ENCODE data around the gene IRX4. TPM values are rescaled to one million over a fixed set of nuclear protein-coding genes. Genes with fewer than 3 reads are reported as not detected.
"Not testable (repeated sequence)": the region's sequence is repeated elsewhere in the genome, so short reads cannot be mapped to it uniquely, and the experiment has no call there.

IRX4 gene
- total and polyA plus RNA-seq, 7 donors, result 0.05 to 0.65 (median 0.48) TPM; not detected in 4

DNA sequence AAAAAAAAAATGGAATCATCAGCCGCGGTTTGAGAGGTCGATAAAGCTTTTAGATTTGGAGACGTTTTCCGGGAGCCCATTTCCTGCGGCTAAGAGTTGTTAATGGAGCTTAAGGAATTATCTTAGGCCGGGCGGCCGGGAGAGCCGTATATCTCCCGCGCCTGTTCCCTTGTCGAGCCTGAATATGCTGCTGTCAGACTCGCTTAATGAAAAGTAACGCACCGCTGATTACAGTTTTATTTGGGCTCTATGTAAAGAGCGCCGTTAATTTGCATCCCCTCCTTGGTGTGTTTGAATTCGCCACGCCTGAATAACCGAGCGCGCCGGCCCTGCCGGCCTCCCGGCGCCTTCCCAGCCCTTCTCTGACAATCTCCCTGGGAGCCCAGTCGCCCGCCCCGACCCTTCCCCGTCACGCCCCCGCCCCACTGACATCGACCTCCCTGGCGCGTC is 7.9 kb downstream of the IRX4 start:
- 2 to 6% (median 4%) methylated on average over 35 to 36 of the region's 36 CpGs for WGBS, 3 donors
- no peaks in the 10 kb centered on the region for H3K9me3 ChIP-seq
- no peaks in the 10 kb centered on the region for H3K4me1 ChIP-seq
- DNase-seq, result no peak
- H3K27ac ChIP-seq, result no peak overlapping the region
- peaks cover 0 to 68% (median 25%) of the 10 kb centered on the region in 3 donors for H3K27me3 ChIP-seq (ENCODE audit: insufficient read depth in 3 of 3, low read length in 2 of 3)
- intact Hi-C loops (cut with DNase I), result no loop called here
- TF ChIP-seq, protein P1, sequence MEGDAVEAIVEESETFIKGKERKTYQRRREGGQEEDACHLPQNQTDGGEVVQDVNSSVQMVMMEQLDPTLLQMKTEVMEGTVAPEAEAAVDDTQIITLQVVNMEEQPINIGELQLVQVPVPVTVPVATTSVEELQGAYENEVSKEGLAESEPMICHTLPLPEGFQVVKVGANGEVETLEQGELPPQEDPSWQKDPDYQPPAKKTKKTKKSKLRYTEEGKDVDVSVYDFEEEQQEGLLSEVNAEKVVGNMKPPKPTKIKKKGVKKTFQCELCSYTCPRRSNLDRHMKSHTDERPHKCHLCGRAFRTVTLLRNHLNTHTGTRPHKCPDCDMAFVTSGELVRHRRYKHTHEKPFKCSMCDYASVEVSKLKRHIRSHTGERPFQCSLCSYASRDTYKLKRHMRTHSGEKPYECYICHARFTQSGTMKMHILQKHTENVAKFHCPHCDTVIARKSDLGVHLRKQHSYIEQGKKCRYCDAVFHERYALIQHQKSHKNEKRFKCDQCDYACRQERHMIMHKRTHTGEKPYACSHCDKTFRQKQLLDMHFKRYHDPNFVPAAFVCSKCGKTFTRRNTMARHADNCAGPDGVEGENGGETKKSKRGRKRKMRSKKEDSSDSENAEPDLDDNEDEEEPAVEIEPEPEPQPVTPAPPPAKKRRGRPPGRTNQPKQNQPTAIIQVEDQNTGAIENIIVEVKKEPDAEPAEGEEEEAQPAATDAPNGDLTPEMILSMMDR (IDR thresholded peaks at IDR 0.05), result no peak
- no peak overlapping the region for H3K4me3 ChIP-seq
- ATAC-seq, result no peak
- no peaks in the 10 kb centered on the region for H3K36me3 ChIP-seq (ENCODE audit: insufficient read depth in 1 of 2, low read depth in 1 of 2)

DNA sequence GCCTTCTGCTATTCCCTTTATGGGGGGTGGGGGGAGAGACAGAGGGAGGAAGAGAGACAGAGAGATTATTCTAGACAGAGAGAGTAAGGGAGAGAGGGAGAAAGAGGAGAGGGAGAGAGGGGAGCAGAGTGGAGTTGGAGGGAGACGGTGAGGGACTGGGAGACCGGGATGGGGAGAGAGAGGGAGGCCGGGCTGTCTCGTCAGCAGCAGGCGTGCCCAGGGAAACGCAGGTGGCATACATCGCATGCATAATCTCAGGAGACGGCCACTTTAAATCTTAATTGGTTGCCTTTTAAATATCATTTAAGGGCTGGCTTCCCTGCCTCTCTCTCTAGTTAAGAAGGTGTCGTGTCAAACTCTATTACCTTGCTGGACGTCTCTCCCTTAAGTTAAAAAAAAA is 8.4 kb downstream of the IRX4 start:
- H3K27me3 ChIP-seq (ENCODE audit: insufficient read depth in 3 of 3, low read length in 2 of 3), result peaks cover 0 to 64% (median 25%) of the 10 kb centered on the region in 3 donors
- no peaks in the 10 kb centered on the region for H3K4me1 ChIP-seq
- H3K9me3 ChIP-seq, result no peaks in the 10 kb centered on the region
- 20 to 54% (median 47%) methylated on average over 10 of the region's 10 CpGs for WGBS, 3 donors
- intact Hi-C loops (cut with DNase I), result no loop called here
- no peak for ATAC-seq
- no peak for DNase-seq
- H3K27ac ChIP-seq, result no peak overlapping the region
- H3K36me3 ChIP-seq (ENCODE audit: insufficient read depth in 1 of 2, low read depth in 1 of 2), result no peaks in the 10 kb centered on the region
- H3K4me3 ChIP-seq, result no peak overlapping the region
- TF ChIP-seq, protein P1 (IDR thresholded peaks at IDR 0.05), result no peak

DNA sequence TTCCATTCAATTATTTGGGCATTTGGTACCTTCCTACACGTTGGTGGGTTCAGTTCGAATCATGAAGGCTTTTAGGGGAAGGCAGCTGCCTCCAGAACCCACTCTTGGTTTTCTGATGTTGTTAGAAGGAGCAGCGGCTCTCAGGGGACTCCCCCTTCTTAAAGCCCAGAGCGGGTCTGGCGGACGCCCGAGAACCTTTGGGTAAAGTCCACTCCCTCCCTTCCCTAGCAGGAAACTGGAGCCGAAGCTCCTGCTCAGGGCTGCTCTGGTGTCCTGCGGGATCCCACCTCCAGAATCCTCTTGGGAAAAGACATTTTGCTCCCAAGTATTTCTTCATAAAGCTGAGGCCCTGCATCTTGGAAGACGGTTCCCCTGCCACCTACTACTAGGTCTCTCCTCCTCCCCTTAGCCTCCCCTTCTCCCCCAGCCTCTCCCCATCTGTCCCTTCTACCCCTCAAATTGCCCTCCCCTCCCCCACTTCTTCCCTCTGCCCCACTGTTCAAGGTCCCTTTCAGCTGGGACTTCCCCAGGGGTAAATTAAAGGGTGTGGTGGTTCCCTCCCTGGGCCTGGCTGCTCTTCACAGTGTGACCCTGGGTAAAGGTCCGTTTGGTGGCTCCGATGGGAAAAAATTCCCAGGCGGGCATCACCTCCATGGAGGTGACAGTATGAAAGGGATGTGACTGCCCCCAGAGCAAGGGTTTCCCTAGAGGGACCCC is 9.3 kb downstream of the IRX4 start:
- no peak overlapping the region for H3K27ac ChIP-seq
- no peaks in the 10 kb centered on the region for H3K9me3 ChIP-seq
- peaks cover 0 to 54% (median 19%) of the 10 kb centered on the region in 3 donors for H3K27me3 ChIP-seq (ENCODE audit: insufficient read depth in 3 of 3, low read length in 2 of 3)
- H3K4me3 ChIP-seq, result no peak overlapping the region
- 27 to 45% (median 44%) methylated on average over 13 of the region's 13 CpGs for WGBS, 3 donors
- intact Hi-C loops (cut with DNase I), result no loop called here
- no peaks in the 10 kb centered on the region for H3K36me3 ChIP-seq (ENCODE audit: insufficient read depth in 1 of 2, low read depth in 1 of 2)
- no peak for ATAC-seq
- TF ChIP-seq, protein P1 (IDR thresholded peaks at IDR 0.05), result no peak
- no peak for DNase-seq
- no peaks in the 10 kb centered on the region for H3K4me1 ChIP-seq

DNA sequence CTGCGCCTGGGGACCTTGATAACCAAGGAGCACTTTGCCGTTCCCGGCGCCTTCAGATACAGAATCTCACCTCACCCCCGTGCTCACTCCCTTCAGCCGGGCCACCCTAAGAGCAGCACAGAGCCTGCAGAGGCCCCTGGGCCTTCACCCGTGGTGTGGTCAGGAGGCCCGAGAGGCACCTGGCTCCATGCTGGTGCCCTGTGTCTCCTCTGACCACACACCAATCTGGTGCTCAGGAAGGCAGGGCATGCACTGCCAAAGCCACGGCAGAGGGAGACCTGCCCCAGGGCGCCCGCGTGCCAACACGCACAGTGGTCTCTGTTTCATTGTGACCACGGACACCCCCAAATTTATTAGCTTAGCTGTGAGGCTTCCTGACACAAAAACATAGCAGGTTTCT is 11.3 kb downstream of the IRX4 start:
- peaks cover 0 to 43% (median 11%) of the 10 kb centered on the region in 3 donors for H3K27me3 ChIP-seq (ENCODE audit: insufficient read depth in 3 of 3, low read length in 2 of 3)
- H3K27ac ChIP-seq, result no peak overlapping the region
- no peaks in the 10 kb centered on the region for H3K4me1 ChIP-seq
- 77 to 87% (median 80%) methylated on average over 12 to 14 of the region's 14 CpGs for WGBS, 3 donors
- no peak overlapping the region for H3K4me3 ChIP-seq
- intact Hi-C loops (cut with DNase I), result no loop called here
- TF ChIP-seq, protein P1 (IDR thresholded peaks at IDR 0.05), result no peak
- no peaks in the 10 kb centered on the region for H3K36me3 ChIP-seq (ENCODE audit: insufficient read depth in 1 of 2, low read depth in 1 of 2)
- H3K9me3 ChIP-seq, result no peaks in the 10 kb centered on the region
- DNase-seq, result no peak
- no peak for ATAC-seq

DNA sequence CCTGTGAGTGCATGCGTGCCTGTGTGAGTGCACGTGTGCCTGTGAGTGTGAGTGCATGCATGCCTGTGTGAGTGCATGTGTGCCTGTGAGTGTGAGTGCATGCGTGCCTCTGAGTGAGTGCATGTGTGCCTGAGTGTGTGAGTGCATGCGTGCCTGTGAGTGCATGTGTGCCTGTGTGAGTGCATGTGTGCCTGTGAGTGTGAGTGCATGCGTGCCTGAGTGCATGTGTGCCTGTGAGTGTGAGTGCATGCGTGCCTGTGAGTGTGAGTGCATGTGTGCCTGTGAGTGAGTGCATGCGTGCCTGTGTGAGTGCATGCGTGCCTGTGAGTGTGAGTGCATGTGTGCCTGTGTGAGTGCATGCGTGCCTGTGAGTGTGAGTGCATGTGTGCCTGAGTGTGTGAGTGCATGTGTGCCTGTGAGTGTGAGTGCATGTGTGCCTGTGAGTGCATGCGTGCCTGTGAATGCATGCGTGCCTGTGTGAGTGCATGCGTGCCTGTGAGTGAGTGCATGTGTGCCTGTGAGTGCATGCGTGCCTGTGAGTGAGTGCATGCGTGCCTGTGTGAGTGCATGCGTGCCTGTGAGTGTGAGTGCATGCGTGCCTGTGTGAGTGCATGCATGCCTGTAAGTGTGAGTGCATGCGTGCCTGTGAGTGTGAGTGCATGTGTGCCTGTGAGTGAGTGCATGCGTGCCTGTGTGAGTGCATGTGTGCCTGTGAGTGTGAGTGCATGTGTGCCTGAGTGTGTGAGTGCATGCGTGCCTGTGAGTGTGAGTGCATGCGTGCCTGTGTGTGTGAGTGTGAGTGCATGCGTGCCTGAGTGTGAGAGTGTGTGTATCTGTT is 12.1 kb downstream of the IRX4 start:
- 91 to 96% (median 94%) methylated on average over 21 of the region's 21 CpGs for WGBS, 3 donors

More for the DNA sequence above, 12.1 kb downstream of the IRX4 start:
- H3K4me3 ChIP-seq; H3K4me1 ChIP-seq; ATAC-seq; H3K9me3 ChIP-seq; DNase-seq; H3K27ac ChIP-seq; H3K36me3 ChIP-seq (ENCODE audit: insufficient read depth in 1 of 2, low read depth in 1 of 2); intact Hi-C loops (cut with DNase I): not testable (repeated sequence)
- peaks cover 0 to 43% (median 6%) of the 10 kb centered on the region in 3 donors for H3K27me3 ChIP-seq (ENCODE audit: insufficient read depth in 3 of 3, low read length in 2 of 3)
